G401.6 (cell line): ENCODE data around the gene C14orf180.

Experiments used
- FAIRE-seq: peaks from 2 replicates; lab custom pipeline; 2012; peaks lifted over from hg19 to GRCh38; lab: Jason Lieb, UNC

Gene C14orf180

GRCh38 chr14:104594310-104595046 is 14.9 kb downstream of the C14orf180 start:
- no peak for FAIRE-seq

DNA sequence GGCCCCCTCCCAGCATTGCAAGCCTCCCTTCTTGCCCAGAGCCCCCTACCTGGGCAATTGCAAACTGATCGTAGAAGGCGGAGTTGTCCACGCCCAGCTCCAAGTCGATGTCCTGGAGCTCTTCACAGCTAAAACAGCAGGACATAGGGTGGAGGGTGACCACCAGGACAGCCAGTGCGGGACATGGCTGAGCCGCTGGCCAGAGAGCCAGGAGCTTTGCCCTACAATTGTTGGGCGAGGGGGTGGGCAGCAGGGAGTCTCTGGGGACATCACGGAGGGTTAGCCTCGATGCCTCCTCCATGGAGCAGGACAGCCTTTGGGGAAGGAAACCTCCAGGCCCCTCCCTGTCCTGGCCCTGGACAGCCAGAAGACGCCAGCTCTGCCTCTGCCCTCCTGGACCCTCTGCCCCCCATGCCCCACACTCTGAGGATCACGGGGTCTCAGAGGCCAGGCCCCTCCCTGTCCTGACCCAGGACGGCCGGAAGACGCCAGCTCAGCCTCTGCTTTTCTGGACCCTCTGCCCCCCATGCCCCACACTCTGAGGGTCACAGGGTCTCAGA is 15.6 kb downstream of the C14orf180 start:
- FAIRE-seq, result no peak

DNA sequence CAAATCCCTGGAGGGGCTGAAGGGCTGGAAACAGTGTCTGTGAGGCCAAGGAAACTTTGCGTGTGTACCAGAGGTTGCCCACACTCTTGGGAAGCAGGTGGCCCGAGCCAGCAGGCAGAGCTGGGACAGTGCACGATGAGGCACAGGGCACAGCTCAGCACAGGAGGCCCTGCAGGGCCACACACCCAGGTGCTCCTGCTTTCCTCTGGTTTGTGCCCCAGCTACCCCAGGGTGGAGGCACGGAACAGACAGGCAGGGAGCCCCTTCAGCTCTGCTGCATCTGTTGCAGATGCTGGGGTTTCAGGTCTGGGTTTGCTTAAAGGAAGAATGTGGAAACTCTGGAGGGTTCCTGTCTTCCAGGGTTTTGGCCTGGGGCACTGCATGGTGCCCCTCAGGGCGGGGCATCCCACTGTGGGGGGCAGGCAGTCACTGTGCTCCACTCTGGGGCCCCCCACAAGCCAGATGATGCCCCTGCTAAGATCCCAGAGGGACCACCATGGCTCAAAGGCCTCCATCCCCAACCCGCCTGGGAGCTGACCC is 16.4 kb downstream of the C14orf180 start:
- FAIRE-seq, result no peak

GRCh38 chr14:104596451-104596918 is 16.9 kb downstream of the C14orf180 start:
- no peak for FAIRE-seq

- FAIRE-seq, result no peak
Observed at GRCh38 chr14:104596927-104597351, 17.4 kb downstream of the C14orf180 start.

DNA sequence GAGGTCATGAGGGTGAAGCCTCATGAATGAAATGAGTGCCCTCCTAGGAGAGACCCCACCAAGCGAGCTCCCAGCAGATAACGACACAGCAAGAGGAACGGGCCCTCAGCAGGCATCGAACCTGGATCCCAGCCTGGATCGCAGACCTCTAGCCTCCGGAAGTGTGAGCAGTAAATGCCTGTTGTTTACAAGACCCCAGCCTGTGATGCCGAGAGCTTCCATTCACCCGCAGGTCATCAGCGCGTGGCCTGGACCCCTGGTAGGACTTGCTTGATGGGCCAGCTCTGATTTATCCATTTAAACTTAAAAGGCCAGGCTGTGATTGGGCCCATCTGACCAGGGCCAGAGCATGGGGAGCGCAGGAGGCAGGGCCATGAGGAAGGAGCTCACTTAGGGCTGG is 18.0 kb downstream of the C14orf180 start:
- no peak for FAIRE-seq

- FAIRE-seq, result no peak
Observed at GRCh38 chr14:104598039-104598909, 18.7 kb downstream of the C14orf180 start.

DNA sequence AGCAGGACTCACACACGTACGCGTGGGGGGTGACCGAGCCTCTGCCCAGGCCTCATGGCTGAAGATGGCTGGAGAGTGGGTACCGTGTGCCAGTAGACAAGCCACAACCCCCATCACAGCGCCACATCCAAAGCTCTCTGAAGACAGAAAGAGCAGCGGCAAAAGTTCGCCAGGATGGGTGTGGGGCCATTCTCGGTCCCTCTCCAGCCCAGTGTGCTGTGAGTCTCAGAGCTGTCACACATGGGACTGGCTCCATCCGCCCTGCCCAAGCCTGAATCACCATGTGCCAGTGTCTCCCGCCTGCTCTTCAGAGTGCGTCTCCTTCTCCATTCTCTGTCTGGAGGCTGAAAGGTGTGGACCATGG is 19.3 kb downstream of the C14orf180 start:
- FAIRE-seq, result no peak

- no peak for FAIRE-seq
Observed at GRCh38 chr14:104599446-104599845, 19.9 kb downstream of the C14orf180 start.

GRCh38 chr14:104600141-104600643 is 20.6 kb downstream of the C14orf180 start:
- FAIRE-seq, result no peak

DNA sequence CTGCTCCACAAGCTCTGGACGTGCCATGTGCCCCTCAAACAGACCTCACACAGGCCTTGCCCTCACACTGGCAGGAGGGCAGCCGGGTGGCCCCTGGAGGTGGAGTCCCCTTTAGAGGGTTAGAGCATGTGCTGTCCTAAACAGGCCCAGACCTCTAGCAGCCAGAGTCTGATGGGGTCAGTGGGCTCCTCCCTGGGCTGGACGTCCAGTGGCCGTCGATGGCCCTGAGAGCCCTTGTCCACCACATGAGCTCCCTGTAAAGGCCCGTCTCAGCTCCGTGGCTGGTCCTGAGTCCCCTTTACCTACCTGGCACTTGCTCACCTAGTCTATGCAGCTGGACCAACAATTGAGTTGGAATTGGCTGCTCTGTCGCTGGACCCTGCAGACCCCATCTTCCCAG is 21.2 kb downstream of the C14orf180 start:
- no peak for FAIRE-seq

DNA sequence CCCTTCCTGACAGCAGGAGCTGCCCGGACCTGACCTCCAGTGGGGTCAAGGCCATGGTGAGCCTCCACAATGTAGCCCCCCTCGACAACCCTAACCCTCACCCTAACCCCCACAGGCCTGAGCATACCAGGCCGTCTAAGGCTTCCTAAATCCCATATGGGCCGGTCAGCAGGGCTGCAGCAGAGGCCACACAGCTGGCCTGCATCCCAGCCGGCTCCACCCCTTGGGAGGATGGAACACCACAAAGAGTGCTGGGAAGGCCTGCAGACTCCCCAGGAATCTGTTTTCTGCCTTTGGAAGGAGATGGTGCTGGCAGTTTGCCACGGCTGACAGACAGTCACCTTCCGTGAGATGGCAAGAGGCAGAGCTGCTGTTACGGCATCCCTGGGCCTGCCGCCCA is 22.2 kb downstream of the C14orf180 start:
- FAIRE-seq, result no peak

DNA sequence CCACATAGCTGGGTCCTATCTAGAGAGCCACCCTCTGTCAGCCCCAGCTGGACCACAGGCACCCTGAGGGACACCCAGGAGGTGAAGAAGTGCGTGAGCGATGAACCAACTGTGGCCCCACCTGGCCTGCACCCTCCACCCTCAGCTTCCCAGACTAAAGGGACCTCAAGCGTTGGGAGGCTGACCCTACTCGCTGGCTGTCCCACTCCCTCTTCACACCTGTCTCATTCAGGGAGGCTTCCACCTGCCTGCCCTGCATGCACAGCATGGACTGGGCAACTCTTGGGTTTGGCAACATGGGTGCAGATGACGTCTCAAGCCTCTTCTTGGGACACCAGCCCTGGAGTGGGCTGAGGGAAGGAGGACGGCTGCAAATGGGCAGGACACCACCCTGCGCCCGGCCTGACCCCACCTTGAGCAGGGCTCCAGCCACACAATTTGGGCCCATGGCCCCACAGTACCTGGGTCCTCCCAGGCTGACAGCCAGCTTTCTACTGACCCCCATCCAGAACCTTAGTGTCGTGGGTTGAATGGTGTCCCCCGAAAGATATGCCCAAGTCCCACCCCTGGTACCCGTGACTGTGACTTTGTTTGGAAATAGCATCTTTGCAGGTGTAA is 22.9 kb downstream of the C14orf180 start:
- FAIRE-seq, result no peak

DNA sequence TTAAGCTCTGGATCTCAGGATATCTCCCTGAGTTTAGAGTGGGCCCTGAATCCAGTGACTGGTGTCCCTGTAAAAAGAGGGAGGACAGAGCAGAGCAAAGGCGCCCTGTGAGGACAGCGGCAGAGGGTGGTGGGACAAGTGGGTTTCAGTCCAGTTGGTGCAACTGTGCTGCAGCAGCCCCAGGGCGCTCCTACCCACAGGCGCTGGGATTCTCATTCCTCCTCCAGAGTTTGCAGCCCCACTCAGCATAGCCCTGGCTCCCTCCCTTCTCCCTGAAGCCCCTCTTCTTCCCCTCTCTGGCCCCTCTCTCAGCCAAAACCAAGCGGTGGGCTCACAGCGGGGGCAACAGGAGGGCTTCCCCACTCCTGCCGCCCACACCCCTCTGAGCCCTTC is 23.4 kb downstream of the C14orf180 start:
- no peak for FAIRE-seq

- FAIRE-seq, result no peak
Observed at GRCh38 chr14:104603711-104604401, 24.3 kb downstream of the C14orf180 start.

GRCh38 chr14:104604458-104605449 is 25.2 kb downstream of the C14orf180 start, which contains the start of gene TMEM179:
Gene TMEM179, minus strand, starts transcription at chr14:104604772. Its CDS starts 31 bp downstream, at chr14:104604741.
- FAIRE-seq, result no peak

DNA sequence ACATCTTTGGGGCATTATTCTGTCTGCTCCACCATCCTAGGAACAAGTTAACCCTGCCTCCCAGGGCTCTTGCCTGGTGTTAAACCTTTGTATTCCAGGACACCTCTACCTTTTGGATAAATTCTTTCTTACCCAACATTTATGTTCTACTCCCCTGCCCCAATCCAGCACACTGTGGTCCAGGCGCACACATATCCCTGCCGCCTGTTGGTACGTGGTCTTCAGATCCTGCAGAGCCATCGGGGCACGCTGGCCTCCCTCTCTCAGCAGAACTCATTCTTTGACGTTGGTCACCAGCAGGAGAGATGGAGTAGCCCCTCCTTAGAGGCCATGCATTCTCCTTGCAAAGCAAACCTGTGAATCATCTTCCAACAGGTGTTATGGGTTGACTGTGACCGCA is 30.1 kb downstream of the C14orf180 start:
- no peak for FAIRE-seq

DNA sequence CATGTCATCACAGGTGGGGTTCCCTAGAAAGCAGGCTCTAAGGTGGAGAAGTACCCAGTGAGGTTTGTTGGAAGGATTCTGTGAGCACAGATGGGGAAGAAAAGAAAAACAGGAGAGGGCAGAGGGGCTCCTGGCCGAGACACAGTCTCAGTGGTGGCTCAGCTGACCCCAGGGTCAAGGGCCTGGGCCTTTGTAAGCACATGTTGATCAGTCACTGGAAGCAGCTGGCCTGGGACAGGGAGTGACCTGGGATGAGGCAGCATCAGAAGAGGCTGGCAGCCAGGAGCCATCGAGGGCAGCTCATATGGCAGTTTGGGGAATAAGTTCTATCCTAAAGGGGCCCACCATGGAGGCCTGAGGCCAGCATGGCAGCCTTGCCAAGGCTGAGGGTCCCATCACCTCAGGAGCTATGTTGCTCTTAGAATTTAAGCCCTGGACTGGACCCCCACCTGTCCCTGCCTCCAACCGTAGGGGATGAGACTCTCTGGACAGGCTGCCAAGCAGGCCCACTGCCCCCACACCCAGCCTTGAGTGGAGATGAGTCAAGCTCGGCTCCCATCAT is 31.3 kb downstream of the C14orf180 start:
- no peak for FAIRE-seq

- no peak for FAIRE-seq
Observed at GRCh38 chr14:104611881-104612280, 32.3 kb downstream of the C14orf180 start.
